Measurements from ENCODE around the gene APOM. TPM values are rescaled to one million over a fixed set of nuclear protein-coding genes. Genes with fewer than 3 reads are reported as not detected.

APOM gene
- total and polyA plus RNA-seq, 2 of the 4 experiments (the other 2 are of a cell fraction), result 1.4 to 3.8 TPM

- H3K4me3 ChIP-seq (ENCODE audit: insufficient read depth, low read depth, low read length), result no peak overlapping the region
- no peaks in the 10 kb centered on the region for H3K27me3 ChIP-seq (ENCODE audit: control insufficient read depth, insufficient read depth, low read length)
- peaks cover 17% of the 10 kb centered on the region; the same call in 1 of the 2 replicates for H3K9me1 ChIP-seq (ENCODE audit: insufficient read depth, low read length)
- no peak overlapping the region for H2BK20ac ChIP-seq (ENCODE audit: low read depth, low read length)
- ATAC-seq (ENCODE audit: low read depth) (no peak), DNase-seq (no peak)
- no peak overlapping the region for H3K4ac ChIP-seq (ENCODE audit: low read depth, low read length)
- H3K9ac ChIP-seq (ENCODE audit: low read depth, low read length), result no peak overlapping the region
- peaks cover 17% of the 10 kb centered on the region for H4K20me1 ChIP-seq (ENCODE audit: insufficient read depth, low read length)
- no peak overlapping the region for H3K14ac ChIP-seq (replicated peaks; ENCODE audit: low read depth, low read length)
- in situ Hi-C loops (cut with MboI; ENCODE audit: low sequenced_read_pairs), result no loop called here
- CTCF ChIA-PET, result no interaction called here
- dilution Hi-C loops (cut with HindIII; ENCODE audit: low sequenced_read_pairs, unreplicated experiment), result no loop called here
- H4K8ac ChIP-seq (ENCODE audit: low read depth in 2 of 2, low read length in 2 of 2), result no peak overlapping the region
- no peak overlapping the region for H3K23ac ChIP-seq (ENCODE audit: low read depth, low read length)
- H3K9me3 ChIP-seq (ENCODE audit: control insufficient read depth, insufficient read depth, low read length), result no peaks in the 10 kb centered on the region
- no peak overlapping the region for H2AFZ ChIP-seq (replicated peaks; ENCODE audit: low read length, poor library complexity)
- intact Hi-C loops (cut with micrococcal nuclease), result no loop called here
- peaks cover 15% of the 10 kb centered on the region for H3K36me3 ChIP-seq (ENCODE audit: control insufficient read depth, insufficient read depth, low read length)
- no peak overlapping the region for H3K56ac ChIP-seq (ENCODE audit: extremely low read depth, insufficient read depth, low read length)
- H3K27ac ChIP-seq (ENCODE audit: insufficient read depth, low read length), result no peak overlapping the region
- WGBS, 2 experiments (ENCODE audit: extremely low coverage in 2 of 2, insufficient read length in 1 of 2), result no CpG with 5 or more reads among the region's 4 CpGs
- no peak overlapping the region for H2BK5ac ChIP-seq (ENCODE audit: low read depth, low read length, poor library complexity, severe bottlenecking)
- no peak overlapping the region for H2BK15ac ChIP-seq (ENCODE audit: low read depth, low read length)
- no peak overlapping the region for H4K91ac ChIP-seq (ENCODE audit: insufficient read depth, low read depth, low read length)
- POLR2A ChIA-PET (ENCODE audit: unreplicated experiment), result no interaction called here
- H3K4me2 ChIP-seq (ENCODE audit: low read depth, low read length), result no peak overlapping the region; the same call in 1 of the 2 replicates
- no peak overlapping the region for H3K18ac ChIP-seq (ENCODE audit: low read depth, low read length)
- H2AK5ac ChIP-seq (ENCODE audit: low read depth, low read length), result no peak overlapping the region
- peaks cover 21 to 76% of the 10 kb centered on the region in 2 experiments; a peak in 3 of 4 replicates for H3K79me1 ChIP-seq (ENCODE audit: low read depth in 1 of 2, low read length in 2 of 2)
- TF ChIP-seq MAFK (IDR thresholded peaks at IDR 0.05; ENCODE audit: low read depth, low read length) (peak; percentile 45), RCOR1 (IDR thresholded peaks at IDR 0.05; ENCODE audit: insufficient replicate concordance, low read length) (no peak)
- no peak overlapping the region for H2BK120ac ChIP-seq (ENCODE audit: low read depth, low read length)
- H4K5ac ChIP-seq (ENCODE audit: low read depth, low read length), result no peak overlapping the region
- no TSS peak for BruUV-seq (replicated peaks)
- peaks cover 14% of the 10 kb centered on the region for H3K4me1 ChIP-seq (ENCODE audit: control insufficient read depth, insufficient read depth, low read length)
- H2AK9ac ChIP-seq (replicated peaks; ENCODE audit: low read depth, low read length, poor library complexity), result no peak overlapping the region
Observed at GRCh38 chr6:31658158-31658688, 2.5 kb downstream of the APOM start.

Data from IMR-90 (cell line).